Measurements from ENCODE around the gene FBXW8.

Gene FBXW8

GRCh38 chr12:117058442-117059072, 147.8 kb downstream of the FBXW8 start:
- TF ChIP-seq, protein P1, sequence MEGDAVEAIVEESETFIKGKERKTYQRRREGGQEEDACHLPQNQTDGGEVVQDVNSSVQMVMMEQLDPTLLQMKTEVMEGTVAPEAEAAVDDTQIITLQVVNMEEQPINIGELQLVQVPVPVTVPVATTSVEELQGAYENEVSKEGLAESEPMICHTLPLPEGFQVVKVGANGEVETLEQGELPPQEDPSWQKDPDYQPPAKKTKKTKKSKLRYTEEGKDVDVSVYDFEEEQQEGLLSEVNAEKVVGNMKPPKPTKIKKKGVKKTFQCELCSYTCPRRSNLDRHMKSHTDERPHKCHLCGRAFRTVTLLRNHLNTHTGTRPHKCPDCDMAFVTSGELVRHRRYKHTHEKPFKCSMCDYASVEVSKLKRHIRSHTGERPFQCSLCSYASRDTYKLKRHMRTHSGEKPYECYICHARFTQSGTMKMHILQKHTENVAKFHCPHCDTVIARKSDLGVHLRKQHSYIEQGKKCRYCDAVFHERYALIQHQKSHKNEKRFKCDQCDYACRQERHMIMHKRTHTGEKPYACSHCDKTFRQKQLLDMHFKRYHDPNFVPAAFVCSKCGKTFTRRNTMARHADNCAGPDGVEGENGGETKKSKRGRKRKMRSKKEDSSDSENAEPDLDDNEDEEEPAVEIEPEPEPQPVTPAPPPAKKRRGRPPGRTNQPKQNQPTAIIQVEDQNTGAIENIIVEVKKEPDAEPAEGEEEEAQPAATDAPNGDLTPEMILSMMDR (IDR thresholded peaks at IDR 0.05; ENCODE audit: insufficient read depth, missing control alignments) = no peak
- no peak for FAIRE-seq

DNA sequence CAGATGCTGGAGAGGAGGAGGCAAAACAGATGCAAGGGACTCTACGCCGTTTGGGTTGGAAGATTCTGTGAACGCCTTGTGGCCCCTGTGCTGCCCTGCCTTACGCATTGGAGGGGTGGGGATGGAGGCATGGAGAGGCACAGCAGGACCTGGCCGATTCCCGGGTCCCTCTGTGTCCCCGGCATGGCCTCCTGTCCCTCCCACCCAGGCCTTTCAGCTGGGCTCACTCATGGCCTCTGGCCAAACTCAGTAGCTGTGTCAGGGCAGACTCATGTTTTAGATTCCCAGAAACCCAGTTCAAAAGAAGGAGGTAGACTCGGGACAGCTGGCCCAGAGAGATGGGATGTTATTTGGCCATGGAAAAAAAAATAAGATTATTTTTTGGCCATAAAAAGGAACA, 148.4 kb downstream of the FBXW8 start:
- DNase-seq (ENCODE audit: insufficient read length, low spot score) (no peak), FAIRE-seq (no peak)
- TF ChIP-seq, protein P1 (IDR thresholded peaks at IDR 0.05; ENCODE audit: insufficient read depth, missing control alignments) = no peak

More at GRCh38 chr12:117058442-117059072, 147.8 kb downstream of the FBXW8 start:
- DNase-seq (ENCODE audit: insufficient read length, low spot score) = no peak

GRCh38 chr12:117060246-117060928, 149.6 kb downstream of the FBXW8 start:
- TF ChIP-seq, protein P1 (IDR thresholded peaks at IDR 0.05; ENCODE audit: insufficient read depth, missing control alignments) = no peak
- DNase-seq (ENCODE audit: insufficient read length, low spot score) = no peak
- no peak for FAIRE-seq

GRCh38 chr12:117060929-117061305, 150.2 kb downstream of the FBXW8 start:
- TF ChIP-seq, protein P1 (IDR thresholded peaks at IDR 0.05; ENCODE audit: insufficient read depth, missing control alignments) = no peak
- DNase-seq (ENCODE audit: insufficient read length, low spot score) (no peak), FAIRE-seq (no peak)

DNA sequence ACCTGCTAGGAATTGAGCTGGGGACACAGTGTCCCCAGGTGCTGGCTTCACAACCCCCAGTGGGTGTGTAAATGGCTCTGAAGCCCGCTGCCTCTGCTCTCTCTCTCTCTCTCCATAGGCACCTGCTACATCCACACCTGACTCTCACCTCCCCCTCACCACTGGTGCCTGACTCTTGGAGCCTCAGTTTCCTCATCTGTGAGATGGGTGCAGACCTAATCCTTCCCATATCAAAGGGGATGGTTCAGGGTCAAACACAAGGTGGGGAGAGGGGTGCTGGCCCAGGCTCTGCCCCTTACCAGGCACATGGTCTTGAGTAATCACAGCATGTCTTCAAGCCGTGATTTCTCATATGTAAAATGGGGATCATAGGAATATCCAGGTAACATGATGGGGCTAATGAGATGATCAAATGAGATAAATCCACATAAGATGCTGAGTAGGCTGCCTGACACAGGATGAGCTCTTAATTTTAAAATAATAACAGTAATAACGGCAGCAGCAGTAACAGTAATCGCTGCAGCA, 150.9 kb downstream of the FBXW8 start:
- TF ChIP-seq, protein P1 (IDR thresholded peaks at IDR 0.05; ENCODE audit: insufficient read depth, missing control alignments) = no peak
- FAIRE-seq (no peak), DNase-seq (ENCODE audit: insufficient read length, low spot score) (no peak)

DNA sequence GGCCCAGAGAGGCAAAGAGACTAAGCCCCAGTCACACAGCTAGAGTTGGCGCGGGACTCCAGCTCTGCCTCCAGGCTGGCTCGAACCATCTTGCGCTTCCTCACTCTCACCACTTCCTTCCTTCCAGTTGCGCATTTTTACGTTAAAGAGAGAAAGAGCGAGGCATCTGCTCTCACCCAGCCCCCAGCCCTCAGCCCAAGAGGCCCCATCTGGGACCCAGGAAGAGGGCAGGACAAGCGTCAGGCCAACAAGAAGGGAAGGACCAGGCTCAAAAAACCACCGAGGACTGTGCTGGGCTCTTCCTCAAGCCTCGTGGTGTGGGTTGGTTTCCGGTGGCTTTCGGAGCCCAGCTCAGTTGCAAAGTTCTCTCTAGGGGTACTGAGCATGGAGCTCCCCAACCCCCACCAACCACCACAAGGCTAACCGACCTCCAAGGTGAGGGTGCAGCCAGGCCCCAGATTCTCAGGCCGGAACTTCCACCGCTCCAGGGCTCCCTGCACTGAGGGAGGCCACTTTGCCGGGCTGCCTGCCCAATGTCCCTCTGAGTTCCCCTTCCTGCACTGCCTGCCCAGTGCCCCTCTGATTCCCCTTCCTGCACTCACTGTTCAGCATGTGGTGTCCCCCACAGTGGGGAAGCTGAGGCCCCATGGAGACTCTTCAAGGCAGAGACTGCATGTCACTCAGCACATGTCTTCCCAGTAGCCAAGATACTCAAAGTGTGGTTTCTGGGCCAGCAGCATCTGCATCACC, 152.6 kb downstream of the FBXW8 start:
- TF ChIP-seq, protein P1 (IDR thresholded peaks at IDR 0.05; ENCODE audit: insufficient read depth, missing control alignments) = no peak
- no peak for DNase-seq (ENCODE audit: insufficient read length, low spot score)
- FAIRE-seq = no peak

Data from D721Med (cell line).